Measurements from ENCODE around the gene GPR183.
"Not testable (repeated sequence)": the region's sequence is repeated elsewhere in the genome, so short reads cannot be mapped to it uniquely, and the experiment has no call there.

GPR183 gene

GRCh38 chr13:99250982-99251825, 56.0 kb downstream of the GPR183 start:
- in situ Hi-C loops (cut with HindIII; ENCODE audit: low sequenced_read_pairs), result no loop called here

GRCh38 chr13:99249606-99250005, 57.6 kb downstream of the GPR183 start:
- in situ Hi-C loops (cut with HindIII; ENCODE audit: low sequenced_read_pairs), result not testable (repeated sequence)

- in situ Hi-C loops (cut with HindIII; ENCODE audit: low sequenced_read_pairs), result not testable (repeated sequence)
Measured at GRCh38 chr13:99249178-99249577, 58.0 kb downstream of the GPR183 start.

GRCh38 chr13:99246100-99246499, 61.1 kb downstream of the GPR183 start:
- in situ Hi-C loops (cut with HindIII; ENCODE audit: low sequenced_read_pairs), result no loop called here

All from DLD1 (cell line).